Naive thymus-derived CD4-positive, alpha-beta T cell (primary cell): ENCODE measurements around the gene ELMO1. TPM values are rescaled to one million over a fixed set of nuclear protein-coding genes. Genes with fewer than 3 reads are reported as not detected.
A peak's percentile ranks its signal among the peaks of the same experiment; 100 is the strongest.

Source experiments
- ATAC-seq: fragments of 150-1000 bp; cut with Tn5 transposase; 2 replicates; pipeline ENCODE4 v1.10.0; 2021; ENCODE audit warnings: mild to moderate bottlenecking, moderate library complexity
- CTCF ChIA-PET: fragments of 350-600 bp; sonication (Branson Sonifier 250); formaldehyde crosslinking; loops from one replicate; lab custom pipeline; 2021; ENCODE audit warnings: antibody characterized with exemption; lab: Charles Lee
- POLR2A ChIA-PET: fragments of 350-600 bp; sonication (Branson Sonifier 250); formaldehyde crosslinking; loops from one replicate; lab custom pipeline; 2021; ENCODE audit warnings: antibody characterized with exemption, inconsistent platforms; lab: Charles Lee
- DNase-seq, 9 donors: peaks; one replicate each; pipeline versions ENCODE4 v3.0.0 to v3.0.0-alpha.2; 2020 to 2022; ENCODE audit warnings: mixed read lengths in 1 of 9
- H3K27ac ChIP-seq: one replicate; pipeline ENCODE4 v1.7.0; 2013; ENCODE audit warnings: mild to moderate bottlenecking, low read depth, low read length, moderate library complexity
- H3K27me3 ChIP-seq, 2 donors: one replicate each; pipeline ENCODE4 v1.7.0; 2013; ENCODE audit warnings: low read length in 2 of 2, mild to moderate bottlenecking in 2 of 2, moderate library complexity in 2 of 2; ENCODE audit not compliant: control insufficient read depth in 2 of 2, insufficient read depth in 2 of 2
- H3K36me3 ChIP-seq, 3 experiments: 1 replicate in 2 of 3; 2 replicates in 1 of 3; pipeline ENCODE4 v1.7.0; 2013; ENCODE audit warnings: low read length in 3 of 3, mild to moderate bottlenecking in 3 of 3, moderate library complexity in 1 of 3; ENCODE audit not compliant: insufficient read depth in 3 of 3, control insufficient read depth in 2 of 3
- H3K4me1 ChIP-seq, 2 donors: one replicate each; pipeline ENCODE4 v1.7.0; 2013; ENCODE audit warnings: low read length in 2 of 2, mild to moderate bottlenecking in 2 of 2, moderate library complexity in 1 of 2; ENCODE audit not compliant: control insufficient read depth in 2 of 2, insufficient read depth in 2 of 2
- H3K4me3 ChIP-seq: 2 replicates; pipeline ENCODE4 v1.7.0; 2013; ENCODE audit warnings: mild to moderate bottlenecking, low read length
- H3K9me3 ChIP-seq, 3 experiments: 1 replicate in 2 of 3; 2 replicates in 1 of 3; pipeline ENCODE4 v1.7.0; 2013; ENCODE audit warnings: low read length in 3 of 3; ENCODE audit not compliant: control insufficient read depth in 2 of 3
- H3K27ac Mint-ChIP-seq, 9 donors: one replicate each; pipeline ENCODE4 v1.8.0; 2020 to 2022; ENCODE audit warnings: mixed read lengths in 9 of 9, mild to moderate bottlenecking in 8 of 9, moderate library complexity in 5 of 9, inconsistent platforms in 2 of 9
- H3K27me3 Mint-ChIP-seq, 5 donors: one replicate each; pipeline ENCODE4 v1.8.0; 2021 to 2022; ENCODE audit warnings: mixed read lengths in 5 of 5, mild to moderate bottlenecking in 1 of 5
- H3K36me3 Mint-ChIP-seq, 5 donors: one replicate each; pipeline ENCODE4 v1.8.0; 2020 to 2022; ENCODE audit warnings: mixed read lengths in 5 of 5, mild to moderate bottlenecking in 3 of 5, inconsistent platforms in 1 of 5
- H3K4me1 Mint-ChIP-seq, 7 donors: one replicate each; pipeline ENCODE4 v1.8.0; 2020 to 2022; ENCODE audit warnings: mixed read lengths in 7 of 7, mild to moderate bottlenecking in 3 of 7, inconsistent platforms in 1 of 7
- H3K4me3 Mint-ChIP-seq, 10 donors: one replicate each; pipeline ENCODE4 v1.8.0; 2020 to 2022; ENCODE audit warnings: mild to moderate bottlenecking in 10 of 10, mixed read lengths in 10 of 10, moderate library complexity in 6 of 10, inconsistent platforms in 2 of 10
- H3K9me3 Mint-ChIP-seq, 11 donors: one replicate each; pipeline ENCODE4 v1.8.0; 2020 to 2022; ENCODE audit warnings: mixed read lengths in 11 of 11, mild to moderate bottlenecking in 4 of 11, inconsistent platforms in 1 of 11, moderate library complexity in 1 of 11
- intact Hi-C, 2 donors: fragments of 100-400 bp; cut with micrococcal nuclease; formaldehyde crosslinking; loops; one replicate each; pipeline ENCODE4 v1.15.1; 2023
- polyA plus RNA-seq, 2 donors: library from polyadenylated mRNA; unstranded; fragments of 300-500 nt; fragmentation: Illumina TruSeq; gene quantifications; one replicate each; pipeline ENCODE4 v1.2.3, GENCODE V29; 2021
- total RNA-seq, 6 experiments: library from RNA in 5 of 6; stranded (reverse) in 5 of 6; gene quantifications; 1 replicate in 5 of 6; 2 replicates in 1 of 6; pipeline ENCODE4 v1.2.3 and lab custom pipeline; 2021 to 2026

The ELMO1 gene
- total and polyA plus RNA-seq, 7 experiments from 2014 or later, result 63.6 to 160 (median 124) TPM

DNA sequence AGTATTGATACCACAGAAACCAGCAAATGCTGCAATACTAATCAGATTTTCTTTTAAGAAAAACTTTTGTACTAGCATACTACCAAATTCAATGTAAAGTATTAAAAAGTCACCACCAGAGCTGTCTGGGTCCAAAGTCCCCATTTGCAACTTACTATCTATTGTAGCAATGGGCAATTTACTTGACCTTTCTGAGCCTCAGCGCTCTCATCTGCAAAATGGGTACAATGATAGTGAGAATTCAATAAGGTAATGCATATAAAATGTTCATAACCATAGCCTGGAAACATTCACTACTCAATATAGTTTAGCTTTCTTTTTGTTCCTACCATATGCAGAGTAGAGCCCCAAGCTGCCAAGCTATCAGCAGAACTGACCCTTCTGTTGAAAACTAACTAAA, 337.2 kb downstream of the ELMO1 start:
- DNase-seq, result no peak
- Mint-ChIP-seq H3K4me3 (no peak overlapping the region), H3K4me1 (peaks cover 36 to 83% (median 74%) of the 10 kb centered on the region in 7 donors), H3K9me3 (peaks cover 0 to 3% (median 0%) of the 10 kb centered on the region in 11 donors), H3K27me3 (no peaks in the 10 kb centered on the region), H3K36me3 (peaks cover 19 to 62% (median 43%) of the 10 kb centered on the region in 5 donors), H3K27ac (no peak overlapping the region)
- no peak for ATAC-seq
- Histone ChIP-seq H3K36me3 (peaks cover 0 to under 1% (median 0%) of the 10 kb centered on the region in 3 experiments), H3K9me3 (no peaks in the 10 kb centered on the region), H3K27me3 (no peaks in the 10 kb centered on the region), H3K4me1 (peaks cover 0 to 11% of the 10 kb centered on the region in 2 donors), H3K27ac (no peak overlapping the region), H3K4me3 (no peak overlapping the region)
- intact Hi-C loops, result no loop called here
- CTCF ChIA-PET, result no interaction called here
- POLR2A ChIA-PET, result no interaction called here

- no peaks in the 10 kb centered on the region for H3K9me3 ChIP-seq
- H3K27ac Mint-ChIP-seq, result peak overlapping the region in 1 of 9 donors; percentile 51
- no peak overlapping the region for H3K4me3 ChIP-seq
- peaks cover 0 to 4% of the 10 kb centered on the region in 2 donors for H3K4me1 ChIP-seq
- CTCF ChIA-PET, result no interaction called here
- POLR2A ChIA-PET, result no interaction called here
- peaks cover 0 to 3% (median 0%) of the 10 kb centered on the region in 11 donors for H3K9me3 Mint-ChIP-seq
- H3K27me3 ChIP-seq, result no peaks in the 10 kb centered on the region
- peaks cover 31 to 78% (median 68%) of the 10 kb centered on the region in 7 donors for H3K4me1 Mint-ChIP-seq
- no peak overlapping the region for H3K27ac ChIP-seq
- H3K36me3 Mint-ChIP-seq, result peaks cover 19 to 66% (median 43%) of the 10 kb centered on the region in 5 donors
- no peaks in the 10 kb centered on the region for H3K27me3 Mint-ChIP-seq
- ATAC-seq (no peak), DNase-seq (no peak)
- H3K4me3 Mint-ChIP-seq, result no peak overlapping the region
- intact Hi-C loops, result no loop called here
- peaks cover 0 to 4% (median 0%) of the 10 kb centered on the region in 3 experiments for H3K36me3 ChIP-seq
Observed at GRCh38 chr7:37110660-37111424, 337.8 kb downstream of the ELMO1 start.

- Histone ChIP-seq H3K4me3 (no peak overlapping the region), H3K27me3 (no peaks in the 10 kb centered on the region), H3K36me3 (peaks cover 0 to 4% (median 0%) of the 10 kb centered on the region in 3 experiments), H3K9me3 (no peaks in the 10 kb centered on the region), H3K4me1 (no peaks in the 10 kb centered on the region), H3K27ac (no peak overlapping the region)
- Mint-ChIP-seq H3K27ac (peak overlapping the region in 1 of 9 donors; percentile 25), H3K27me3 (no peaks in the 10 kb centered on the region), H3K9me3 (peaks cover 0 to 3% (median 0%) of the 10 kb centered on the region in 11 donors), H3K4me3 (peak overlapping the region in 1 of 10 donors; percentile 14), H3K4me1 (peaks cover 28 to 76% (median 67%) of the 10 kb centered on the region in 7 donors), H3K36me3 (peaks cover 19 to 70% (median 43%) of the 10 kb centered on the region in 5 donors)
- no peak for ATAC-seq
- POLR2A ChIA-PET, result no interaction called here
- DNase-seq, result no peak
- CTCF ChIA-PET, result no interaction called here
- intact Hi-C loops, result no loop called here
Observed at GRCh38 chr7:37109843-37110242, 338.8 kb downstream of the ELMO1 start.

- H3K27ac ChIP-seq, result no peak overlapping the region
- H3K36me3 ChIP-seq, result peaks cover 0 to 4% (median 0%) of the 10 kb centered on the region in 3 experiments
- peak overlapping the region in 1 of 10 donors; percentile 14 for H3K4me3 Mint-ChIP-seq
- no peak overlapping the region for H3K4me3 ChIP-seq
- H3K4me1 ChIP-seq, result peaks cover 0 to 6% of the 10 kb centered on the region in 2 donors
- H3K27me3 ChIP-seq, result no peaks in the 10 kb centered on the region
- ATAC-seq (no peak), DNase-seq (no peak)
- H3K4me1 Mint-ChIP-seq, result peaks cover 27 to 77% (median 72%) of the 10 kb centered on the region in 7 donors
- no peaks in the 10 kb centered on the region for H3K9me3 ChIP-seq
- H3K27me3 Mint-ChIP-seq, result no peaks in the 10 kb centered on the region
- peaks cover 0 to 3% (median 0%) of the 10 kb centered on the region in 11 donors for H3K9me3 Mint-ChIP-seq
- peaks cover 19 to 74% (median 49%) of the 10 kb centered on the region in 5 donors for H3K36me3 Mint-ChIP-seq
- ChIA-PET CTCF (no interaction called here), POLR2A (no interaction called here)
- peak overlapping the region in 2 of 9 donors; percentile 44 to 59 for H3K27ac Mint-ChIP-seq
- intact Hi-C loops, result no loop called here
Observed at GRCh38 chr7:37109016-37109683, 339.5 kb downstream of the ELMO1 start.

DNA sequence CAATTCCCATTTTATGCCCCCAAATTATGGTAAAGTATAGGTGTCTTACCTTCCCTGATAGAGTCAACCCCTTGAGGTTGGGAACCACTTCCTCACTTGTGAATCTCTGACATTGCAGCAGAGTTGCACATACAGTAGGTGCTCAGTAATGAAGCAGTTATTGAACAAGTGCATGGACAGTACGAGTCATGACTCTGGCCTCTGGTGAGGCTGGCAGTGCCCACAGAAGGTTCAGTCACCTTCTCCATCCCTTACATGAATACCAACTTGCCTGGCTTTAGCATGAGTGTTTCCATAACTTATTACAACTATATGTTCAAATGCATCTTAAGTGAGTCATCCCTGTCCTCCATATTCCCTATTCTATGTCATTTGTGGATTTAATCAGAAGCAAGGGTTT, 340.0 kb downstream of the ELMO1 start:
- H3K4me3 ChIP-seq, result no peak overlapping the region
- H3K27me3 Mint-ChIP-seq, result no peaks in the 10 kb centered on the region
- no peak for DNase-seq
- H3K27ac ChIP-seq, result no peak overlapping the region
- ChIA-PET POLR2A (no interaction called here), CTCF (no interaction called here)
- no peaks in the 10 kb centered on the region for H3K27me3 ChIP-seq
- peaks cover 0 to 6% of the 10 kb centered on the region in 2 donors for H3K4me1 ChIP-seq
- peaks cover 23 to 73% (median 69%) of the 10 kb centered on the region in 7 donors for H3K4me1 Mint-ChIP-seq
- no peaks in the 10 kb centered on the region for H3K9me3 ChIP-seq
- H3K36me3 Mint-ChIP-seq, result peaks cover 19 to 70% (median 47%) of the 10 kb centered on the region in 5 donors
- intact Hi-C loops, result no loop called here
- H3K36me3 ChIP-seq, result peaks cover 0 to 4% (median 0%) of the 10 kb centered on the region in 3 experiments
- H3K4me3 Mint-ChIP-seq, result no peak overlapping the region
- peak overlapping the region in 3 of 9 donors; percentile 28 to 59 (median 53) for H3K27ac Mint-ChIP-seq
- ATAC-seq, result no peak
- H3K9me3 Mint-ChIP-seq, result peaks cover 0 to 3% (median 0%) of the 10 kb centered on the region in 11 donors

DNA sequence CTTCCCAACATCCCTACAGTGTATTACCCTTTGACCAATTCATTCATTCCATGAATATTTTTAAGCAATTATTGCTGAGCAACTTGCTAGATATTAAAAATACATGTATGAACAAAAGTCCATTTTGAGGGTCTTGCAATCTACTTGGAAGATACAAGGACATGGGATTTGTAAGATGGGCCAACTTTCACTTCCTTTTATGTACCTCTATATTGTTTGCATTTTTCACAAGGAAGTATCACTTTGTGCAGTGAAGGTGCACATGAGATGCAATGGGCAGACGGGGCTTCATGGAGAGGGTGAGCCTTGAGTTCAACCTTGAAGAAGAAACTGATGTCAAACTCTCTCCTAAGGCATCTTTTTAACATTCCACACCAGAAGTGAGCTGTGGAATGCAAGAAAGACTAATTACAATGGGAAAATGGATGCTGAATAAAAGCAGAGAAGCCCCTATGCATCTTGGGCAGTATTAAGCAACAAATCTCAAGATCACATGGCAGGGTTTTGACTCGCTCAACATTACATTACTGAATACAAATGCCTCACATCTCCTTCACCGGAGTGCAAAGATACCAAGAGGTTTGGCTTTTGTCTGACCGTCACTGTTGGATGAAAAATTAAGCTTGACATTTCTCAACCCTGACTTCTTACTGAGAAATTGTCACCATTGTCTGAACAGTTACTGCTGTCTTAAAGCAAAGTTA, 341.5 kb downstream of the ELMO1 start:
- no peak for ATAC-seq
- POLR2A ChIA-PET, result no interaction called here
- no peak overlapping the region for H3K27ac ChIP-seq
- Mint-ChIP-seq H3K36me3 (peaks cover 15 to 60% (median 37%) of the 10 kb centered on the region in 5 donors), H3K27ac (peak overlapping the region in 1 of 9 donors; percentile 65), H3K27me3 (no peaks in the 10 kb centered on the region), H3K4me3 (no peak overlapping the region), H3K4me1 (peaks cover 25 to 78% (median 68%) of the 10 kb centered on the region in 7 donors), H3K9me3 (peaks cover 0 to 3% (median 0%) of the 10 kb centered on the region in 11 donors)
- H3K4me1 ChIP-seq, result peaks cover 0 to 15% of the 10 kb centered on the region in 2 donors
- H3K36me3 ChIP-seq, result peaks cover 0 to 4% (median 0%) of the 10 kb centered on the region in 3 experiments
- H3K27me3 ChIP-seq, result no peaks in the 10 kb centered on the region
- no peak overlapping the region for H3K4me3 ChIP-seq
- CTCF ChIA-PET, result no interaction called here
- H3K9me3 ChIP-seq, result no peaks in the 10 kb centered on the region
- DNase-seq, result no peak
- intact Hi-C loops, result no loop called here
